Astrocyte of the spinal cord (primary cell): ENCODE measurements around the gene CRNKL1.

Experiments used
- DNase-seq: peaks from one replicate; pipeline ENCODE4 v3.0.0; 2011; ENCODE audit warnings: low read depth, low spot score
- H3K4me3 ChIP-seq: 2 replicates; pipeline ENCODE4 v1.5.1; 2011; ENCODE audit warnings: low read depth, mild to moderate bottlenecking, low read length, moderate library complexity
- in situ Hi-C: cut with HindIII; loops from 2 replicates; pipeline ENCODE4 v1.10.0; 2017; ENCODE audit warnings: low sequenced_read_pairs
- TF ChIP-seq, protein P1 (sequence below): IDR thresholded peaks from 2 replicates; pipeline ENCODE4 v1.5.1; 2012; ENCODE audit warnings: low read depth, mild to moderate bottlenecking, low read length, inconsistent platforms

Gene CRNKL1

DNA sequence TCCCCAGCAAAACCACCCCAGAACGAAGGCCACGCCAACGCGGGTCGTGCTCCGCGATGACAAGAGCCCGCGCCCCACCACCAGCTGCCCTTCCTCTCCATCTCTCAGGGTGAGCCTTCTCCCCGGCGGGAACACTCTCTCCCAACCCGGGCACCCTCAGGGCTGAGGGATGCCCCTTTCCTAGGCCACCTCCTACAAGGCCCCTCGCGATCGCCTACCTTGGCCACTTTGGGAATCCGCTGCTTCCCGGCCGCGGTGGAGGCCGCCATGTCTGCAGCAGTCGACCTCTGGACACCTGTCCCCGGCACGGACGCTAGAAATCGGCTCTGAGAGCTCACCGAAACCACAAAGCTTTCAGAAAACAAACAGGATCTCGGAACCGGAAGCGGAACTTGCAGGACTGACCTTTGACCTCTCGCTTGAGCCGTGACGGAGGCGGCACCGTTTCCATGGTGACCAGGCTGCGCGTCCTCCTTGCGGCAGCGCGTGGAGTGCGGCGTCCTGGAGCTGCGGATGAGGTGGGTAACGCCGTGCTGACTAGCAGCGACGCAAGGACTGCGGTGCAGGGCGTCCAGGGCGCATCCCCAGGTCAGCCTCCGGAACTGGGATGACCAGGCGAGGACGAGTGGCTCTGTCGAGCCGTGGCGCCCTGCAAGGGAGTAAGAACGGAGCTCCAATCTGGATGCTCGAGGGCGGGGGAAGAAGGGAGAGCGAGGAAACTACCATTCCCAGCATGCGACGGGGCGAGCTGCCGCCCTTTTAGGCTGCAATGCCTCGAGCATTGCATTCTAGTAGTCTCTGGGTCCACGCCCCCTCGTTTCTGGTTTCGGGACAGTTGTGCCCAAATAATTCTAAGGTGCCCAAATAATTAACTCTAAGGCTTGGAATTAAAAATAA, at the start of gene CRNKL1, which contains the start of gene CFAP61:
TSS of gene CRNKL1 (minus strand) at position 393 of the 897 bp plus-strand sequence. CDS start at position 269, 124 bp downstream.
TSS of gene CFAP61 (plus strand) at position 459 of the 897 bp plus-strand sequence. CDS start 4,122 bp downstream, outside the sequence.
- DNase-seq = peak; percentile 97
- TF ChIP-seq, protein P1, sequence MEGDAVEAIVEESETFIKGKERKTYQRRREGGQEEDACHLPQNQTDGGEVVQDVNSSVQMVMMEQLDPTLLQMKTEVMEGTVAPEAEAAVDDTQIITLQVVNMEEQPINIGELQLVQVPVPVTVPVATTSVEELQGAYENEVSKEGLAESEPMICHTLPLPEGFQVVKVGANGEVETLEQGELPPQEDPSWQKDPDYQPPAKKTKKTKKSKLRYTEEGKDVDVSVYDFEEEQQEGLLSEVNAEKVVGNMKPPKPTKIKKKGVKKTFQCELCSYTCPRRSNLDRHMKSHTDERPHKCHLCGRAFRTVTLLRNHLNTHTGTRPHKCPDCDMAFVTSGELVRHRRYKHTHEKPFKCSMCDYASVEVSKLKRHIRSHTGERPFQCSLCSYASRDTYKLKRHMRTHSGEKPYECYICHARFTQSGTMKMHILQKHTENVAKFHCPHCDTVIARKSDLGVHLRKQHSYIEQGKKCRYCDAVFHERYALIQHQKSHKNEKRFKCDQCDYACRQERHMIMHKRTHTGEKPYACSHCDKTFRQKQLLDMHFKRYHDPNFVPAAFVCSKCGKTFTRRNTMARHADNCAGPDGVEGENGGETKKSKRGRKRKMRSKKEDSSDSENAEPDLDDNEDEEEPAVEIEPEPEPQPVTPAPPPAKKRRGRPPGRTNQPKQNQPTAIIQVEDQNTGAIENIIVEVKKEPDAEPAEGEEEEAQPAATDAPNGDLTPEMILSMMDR = no peak
- peak within 1 kb of the TSS; percentile 99 for H3K4me3 ChIP-seq
- in situ Hi-C loops = no loop called here

DNA sequence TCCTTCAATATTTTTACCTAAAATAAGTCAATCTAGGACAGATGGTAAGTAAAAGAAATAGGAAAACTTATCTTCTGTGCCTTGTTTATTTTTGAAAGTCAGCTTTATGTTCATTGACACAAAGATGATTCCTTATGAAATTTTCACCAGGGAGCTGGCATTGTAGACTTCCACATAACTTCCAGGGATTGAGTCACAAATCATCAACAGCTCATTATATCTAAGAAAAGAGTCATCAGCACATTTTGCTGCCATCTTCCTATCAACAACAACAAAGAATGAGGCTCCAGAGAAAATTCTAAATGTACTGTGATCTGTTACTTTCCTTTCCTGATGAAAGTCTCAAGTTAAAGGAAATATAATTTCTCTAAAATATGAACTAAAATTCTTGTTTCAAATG, 48.6 kb upstream of the CRNKL1 start:
- in situ Hi-C loops = no loop called here
- H3K4me3 ChIP-seq = no peak overlapping the region
- TF ChIP-seq, protein P1 = no peak
- no peak for DNase-seq

DNA sequence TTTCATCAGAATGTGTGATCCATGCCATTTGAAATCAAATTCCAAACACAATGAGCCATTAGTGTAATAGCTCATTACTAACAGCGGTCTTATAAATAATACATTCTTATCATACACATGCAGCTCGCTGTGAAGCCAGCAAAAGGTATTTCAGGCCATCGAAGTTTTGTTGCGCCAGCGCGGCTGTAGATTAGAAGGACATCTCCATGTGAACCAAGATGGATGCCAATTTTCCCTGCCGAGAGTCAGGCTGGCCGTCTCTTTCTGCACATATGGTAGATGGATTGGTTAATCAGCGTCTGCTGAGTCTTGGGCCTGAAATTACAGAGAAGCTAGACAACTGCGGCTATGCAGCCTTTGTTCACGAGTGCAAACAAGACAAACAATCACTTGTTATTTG, 44.2 kb upstream of the CRNKL1 start:
- no peak overlapping the region for H3K4me3 ChIP-seq
- DNase-seq = no peak
- in situ Hi-C loops = no loop called here
- TF ChIP-seq, protein P1 = no peak

DNA sequence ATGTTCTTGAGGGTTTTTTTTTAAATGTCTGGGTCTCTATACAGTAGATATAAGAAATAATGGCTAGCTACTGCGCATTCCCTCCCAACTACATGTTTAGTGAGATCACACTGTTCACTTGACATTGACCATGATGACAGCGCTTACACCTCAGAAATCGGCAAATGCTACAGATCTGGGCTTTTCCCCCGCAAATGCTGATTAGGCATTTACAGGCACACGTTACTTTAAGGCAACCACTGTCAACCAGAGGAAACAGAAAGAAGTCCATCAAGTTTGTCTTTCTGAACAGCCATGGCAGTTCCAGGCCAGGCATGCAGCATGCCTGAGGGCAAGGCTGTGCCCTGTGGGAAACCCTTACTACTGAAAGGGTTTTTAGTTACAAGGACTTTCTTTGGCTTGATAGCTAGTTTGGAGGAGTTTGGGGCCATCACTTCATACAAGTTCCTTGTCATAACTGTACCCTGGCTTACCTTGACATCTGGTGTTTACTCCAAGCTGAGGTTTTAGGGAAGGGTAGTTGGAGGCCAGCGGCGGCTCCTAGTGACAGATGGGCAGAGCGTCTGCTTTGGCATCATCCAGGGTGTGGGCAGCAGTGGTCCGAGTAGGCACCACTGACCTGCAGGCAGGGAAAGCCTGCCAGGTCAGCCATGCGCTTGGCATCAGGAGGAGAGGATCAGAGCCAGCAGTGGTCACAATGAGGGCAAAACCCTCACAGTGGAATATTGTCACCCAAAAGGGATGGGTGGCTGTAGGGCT, 43.0 kb upstream of the CRNKL1 start:
- in situ Hi-C loops = no loop called here
- TF ChIP-seq, protein P1 = no peak
- DNase-seq = no peak
- no peak overlapping the region for H3K4me3 ChIP-seq

DNA sequence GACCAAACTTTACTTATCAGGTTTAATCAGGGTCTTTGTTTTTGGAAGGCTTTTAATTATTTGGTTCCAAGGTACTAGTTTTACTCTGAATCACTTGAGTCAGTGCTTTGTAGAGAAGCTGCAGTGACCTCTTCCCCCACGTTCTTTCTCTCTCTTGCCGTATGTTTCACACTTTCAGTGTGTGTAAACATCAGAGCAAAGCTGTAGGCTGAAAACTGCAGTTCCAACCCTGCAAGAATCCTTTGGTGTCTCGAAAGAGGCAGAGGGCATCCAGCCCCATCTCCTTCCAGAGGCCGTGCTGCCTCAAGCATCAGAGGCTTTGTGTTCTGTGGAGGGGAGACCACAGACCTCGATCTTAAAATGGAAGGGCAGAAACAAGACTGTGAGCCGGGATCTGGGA, 42.1 kb upstream of the CRNKL1 start:
- no peak overlapping the region for H3K4me3 ChIP-seq
- TF ChIP-seq, protein P1 = no peak
- in situ Hi-C loops = no loop called here
- DNase-seq = no peak

DNA sequence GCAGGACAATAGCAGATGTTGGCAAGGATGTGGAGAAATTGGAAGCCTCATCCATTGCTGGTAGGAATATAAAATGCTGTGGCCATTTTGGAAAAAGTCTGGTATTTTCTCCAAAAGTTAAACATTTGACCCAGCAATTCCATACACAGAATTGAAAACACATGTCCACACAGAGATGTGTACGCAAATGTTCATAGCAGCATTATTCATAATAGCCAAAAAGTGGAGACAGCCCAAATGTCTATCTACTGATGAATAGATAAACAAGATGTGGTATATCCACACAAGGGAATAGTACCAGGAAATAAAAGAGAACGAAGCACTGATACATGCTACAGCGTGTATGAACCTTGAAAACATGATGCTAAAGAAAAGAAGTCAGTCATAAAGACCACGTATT, 40.6 kb upstream of the CRNKL1 start:
- in situ Hi-C loops = no loop called here
- H3K4me3 ChIP-seq = no peak overlapping the region
- TF ChIP-seq, protein P1 = no peak
- DNase-seq = no peak
